Heart left ventricle (tissue), 13 donors: ENCODE data around the gene KMT2B.

Experiments used
- CTCF ChIP-seq, 12 donors: fragments of 200-600 bp; sonication (generic) in 4 of 12; IDR thresholded peaks; one replicate each; pipeline versions ENCODE4 v1.5.0 to v1.8.0; 2018 to 2022; ENCODE audit warnings: antibody characterized with exemption in 12 of 12, mild to moderate bottlenecking in 5 of 12
- POLR2A ChIP-seq, 2 donors: fragments of 450-650 bp; IDR thresholded peaks; one replicate each; pipeline ENCODE4 v1.6.1; 2017; ENCODE audit warnings: antibody characterized with exemption in 2 of 2, mild to moderate bottlenecking in 2 of 2, moderate library complexity in 2 of 2
- donor health status: ischemic (EF 13 %, LVEDD 7.1; RV severe dilation, severe dysfunction).
- donor health status: DM: no; HTN: yes; CAD: no.
- donor health status: DM: no; HTN: no; CAD: no.
- donor health status: ischemic (EF 25% LVEDD 6.9; RV normal size, moderate dysfunction).
- donor health status: ischemic (EF 25% LVEDD 5.7; RV mildly dilated, moderate dysfunction).
- donor health status: ischemic (EF 35%, LVEDD 5.7; RV mildly dilated, moderate dysfunction).
- donor health status: nonischemic (EF 11% LVEDD 7.7; RV severe dilation, severe dysfunction).
- donor health status: DM: yes; HTN: yes; CAD: no.
- donor health status: PGD.
- donor health status: ischemic (EF 29% LVEDD 5.4; RV normal size, mild dysfunction).
- donor health status: nonischemic (EF 23%, LVEDD 6.1; RV moderate dilation, normal function).

DNA sequence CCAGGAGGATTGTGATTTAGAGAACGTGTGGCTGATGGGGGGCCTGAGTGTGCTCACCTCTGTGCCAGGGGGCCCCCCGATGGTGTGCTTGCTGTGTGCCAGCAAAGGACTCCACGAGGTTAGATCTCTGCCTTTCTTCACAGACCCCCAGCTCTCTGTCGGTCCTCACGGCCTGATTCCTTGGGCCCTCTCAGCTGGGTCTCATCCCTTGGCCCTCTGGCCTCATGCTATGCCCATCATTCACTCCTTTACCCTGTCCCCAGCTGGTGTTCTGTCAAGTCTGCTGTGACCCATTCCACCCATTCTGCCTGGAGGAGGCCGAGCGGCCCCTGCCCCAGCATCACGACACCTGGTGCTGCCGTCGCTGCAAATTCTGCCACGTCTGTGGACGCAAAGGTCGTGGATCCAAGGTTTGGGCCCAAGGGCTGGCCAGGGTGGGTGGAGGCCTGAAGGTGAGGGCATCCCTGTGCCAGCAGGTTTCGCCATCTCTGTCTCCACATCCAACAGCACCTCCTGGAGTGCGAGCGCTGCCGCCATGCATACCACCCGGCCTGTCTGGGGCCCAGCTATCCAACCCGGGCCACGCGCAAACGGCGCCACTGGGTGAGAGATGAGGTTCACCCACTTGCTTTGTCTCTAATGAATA lies 7.5 kb downstream of the KMT2B start:
- TF ChIP-seq POLR2A (IDR thresholded peaks at IDR 0.05): no peak
- TF ChIP-seq CTCF (IDR thresholded peaks at IDR 0.05): no peak
